A549 treated with GW870086 at 1 μM for 4 hours (cell line): ENCODE measurements around the gene KIF17. TPM values are rescaled to one million over a fixed set of nuclear protein-coding genes. Genes with fewer than 3 reads are reported as not detected.

Experiments
- total RNA-seq: library from RNA; stranded (reverse); fragments of 200-300 nt; extraction: Qiagen RNA extraction; gene quantifications from 5 replicates; pipeline ENCODE4 v1.2.3, GENCODE V29; 2022; ENCODE audit warnings: low read depth

The KIF17 gene
- total RNA-seq, result 1.4 to 2.4 TPM (median 1.6 TPM) in 5 replicates

GRCh38 chr1:20717452-20718342 lies at the start of gene KIF17:
TSS of gene KIF17 (minus strand) at chr1:20718007. CDS start at chr1:20717706, 301 bp downstream.

GRCh38 chr1:20732588-20733359 lies 15.0 kb upstream of the KIF17 start, which contains the start of gene SH2D5:
TSS of gene SH2D5 (minus strand) at chr1:20732703. CDS start at chr1:20728044, 4,659 bp downstream.

GRCh38 chr1:20661207-20662109 lies 56.3 kb downstream of the KIF17 start, which contains the start of gene DDOST:
TSS of gene DDOST (minus strand) at chr1:20661369. CDS start at chr1:20661350, 19 bp downstream.

GRCh38 chr1:20633190-20634064 lies 84.4 kb downstream of the KIF17 start, which contains the start of gene PINK1:
TSS of gene PINK1 (plus strand) at chr1:20633458. CDS start at chr1:20633549, 91 bp downstream.

Other genes starting within 250 kb of the KIF17 start
- gene CAMK2N1, start 231.8 kb downstream of the KIF17 start, total RNA-seq, result 42.9 to 58.3 TPM (median 49.0 TPM) in 5 replicates
- 41.0 to 46.9 TPM (median 42.9 TPM) in 5 replicates for gene MUL1, start 209.9 kb downstream of the KIF17 start, total RNA-seq
- 2.9 to 4.4 TPM (median 4.0 TPM) in 5 replicates for gene FAM43B, start 165.4 kb downstream of the KIF17 start, total RNA-seq
- 32.0 to 43.5 TPM (median 33.4 TPM) in 5 replicates for gene CDA, start 128.9 kb downstream of the KIF17 start, total RNA-seq
- 26.2 to 34.1 TPM (median 33.2 TPM) in 5 replicates for gene PINK1, start 84.5 kb downstream of the KIF17 start, total RNA-seq
- gene DDOST, start 56.6 kb downstream of the KIF17 start, total RNA-seq, result 176 to 212 TPM (median 209 TPM) in 5 replicates
- 11.5 to 17.1 TPM (median 13.3 TPM) in 5 replicates for gene SH2D5, start 14.7 kb upstream of the KIF17 start, total RNA-seq
- gene HP1BP3, start 69.3 kb upstream of the KIF17 start, total RNA-seq, result 96.5 to 157 TPM (median 122 TPM) in 5 replicates